Lower leg skin (tissue), 4 donors: ENCODE measurements around the gene STARD7. TPM values are rescaled to one million over a fixed set of nuclear protein-coding genes. Genes with fewer than 3 reads are reported as not detected.
"Not testable (repeated sequence)": the region's sequence is repeated elsewhere in the genome, so short reads cannot be mapped to it uniquely, and the experiment has no call there.

Experiments
- DNase-seq, 2 donors: peaks; one replicate each; pipeline ENCODE4 v3.0.0-alpha.2; 2019; ENCODE audit warnings: low spot score in 2 of 2
- H3K4me3 ChIP-seq: fragments of 200-600 bp; sonication (generic); 2 replicates; pipeline ENCODE4 v1.5.1; 2017; ENCODE audit warnings: mild to moderate bottlenecking, low read depth; ENCODE audit not compliant: poor library complexity, severe bottlenecking
- POLR2A ChIP-seq, 2 donors: fragments of 450-650 bp; IDR thresholded peaks; one replicate each; pipeline ENCODE4 v1.6.1; 2016 to 2017; ENCODE audit warnings: antibody characterized with exemption in 2 of 2, mild to moderate bottlenecking in 1 of 2, moderate library complexity in 1 of 2
- WGBS, 2 donors: methylation state at CpG; one replicate each; pipeline ENCODE4 v1.1.5; 2018; 5-methylcytosine and 5-hydroxymethylcytosine counted together
- intact Hi-C: fragments of 100-400 bp; cut with DNase I; formaldehyde crosslinking; loops from one replicate; pipeline ENCODE4 v1.15.0; 2023; ENCODE audit warnings: low total_unique reads
- total RNA-seq, 4 donors: library from RNA; depleted of rRNA; stranded (reverse); fragments of >200 nt; gene quantifications; one replicate each; pipeline ENCODE4 v1.1.0, GENCODE V29; 2016
- TF ChIP-seq, protein P1 (sequence below), 3 donors: fragments of 450-650 bp; IDR thresholded peaks; one replicate each; pipeline ENCODE4 v1.5.1; 2016; ENCODE audit warnings: antibody characterized with exemption in 3 of 3, mild to moderate bottlenecking in 3 of 3, moderate library complexity in 2 of 3

Gene STARD7
- total RNA-seq, 4 donors from 2014 or later, result 52.5 to 101 (median 77.2) TPM

DNA sequence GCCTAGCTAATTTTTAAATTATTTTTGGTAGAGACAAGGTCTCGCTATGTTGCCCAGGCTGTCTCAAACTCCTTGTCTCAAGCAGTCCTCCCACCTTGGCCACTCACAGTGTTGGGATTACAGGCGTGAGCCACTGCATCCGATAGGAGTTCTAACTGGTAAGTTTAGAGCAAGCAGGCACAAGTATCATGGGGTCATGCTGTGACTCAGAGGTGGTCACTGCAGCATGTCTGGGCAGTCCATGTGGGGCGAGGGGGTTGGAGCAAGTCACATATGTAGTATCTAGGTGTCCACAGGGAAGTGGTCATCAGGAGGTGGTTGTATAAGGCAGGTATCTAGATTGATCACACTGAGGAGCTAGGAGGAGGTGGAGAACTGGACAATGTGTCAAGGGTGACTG, 22.7 kb upstream of the STARD7 start:
- intact Hi-C loops, result no loop called here
- no peak for DNase-seq
- H3K4me3 ChIP-seq, result no peak overlapping the region
- WGBS, 2 donors, result 96 to 100% methylated on average over 4 of the region's 4 CpGs
- no peak for TF ChIP-seq POLR2A (IDR thresholded peaks at IDR 0.05)
- TF ChIP-seq, protein P1, sequence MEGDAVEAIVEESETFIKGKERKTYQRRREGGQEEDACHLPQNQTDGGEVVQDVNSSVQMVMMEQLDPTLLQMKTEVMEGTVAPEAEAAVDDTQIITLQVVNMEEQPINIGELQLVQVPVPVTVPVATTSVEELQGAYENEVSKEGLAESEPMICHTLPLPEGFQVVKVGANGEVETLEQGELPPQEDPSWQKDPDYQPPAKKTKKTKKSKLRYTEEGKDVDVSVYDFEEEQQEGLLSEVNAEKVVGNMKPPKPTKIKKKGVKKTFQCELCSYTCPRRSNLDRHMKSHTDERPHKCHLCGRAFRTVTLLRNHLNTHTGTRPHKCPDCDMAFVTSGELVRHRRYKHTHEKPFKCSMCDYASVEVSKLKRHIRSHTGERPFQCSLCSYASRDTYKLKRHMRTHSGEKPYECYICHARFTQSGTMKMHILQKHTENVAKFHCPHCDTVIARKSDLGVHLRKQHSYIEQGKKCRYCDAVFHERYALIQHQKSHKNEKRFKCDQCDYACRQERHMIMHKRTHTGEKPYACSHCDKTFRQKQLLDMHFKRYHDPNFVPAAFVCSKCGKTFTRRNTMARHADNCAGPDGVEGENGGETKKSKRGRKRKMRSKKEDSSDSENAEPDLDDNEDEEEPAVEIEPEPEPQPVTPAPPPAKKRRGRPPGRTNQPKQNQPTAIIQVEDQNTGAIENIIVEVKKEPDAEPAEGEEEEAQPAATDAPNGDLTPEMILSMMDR (IDR thresholded peaks at IDR 0.05), result no peak

DNA sequence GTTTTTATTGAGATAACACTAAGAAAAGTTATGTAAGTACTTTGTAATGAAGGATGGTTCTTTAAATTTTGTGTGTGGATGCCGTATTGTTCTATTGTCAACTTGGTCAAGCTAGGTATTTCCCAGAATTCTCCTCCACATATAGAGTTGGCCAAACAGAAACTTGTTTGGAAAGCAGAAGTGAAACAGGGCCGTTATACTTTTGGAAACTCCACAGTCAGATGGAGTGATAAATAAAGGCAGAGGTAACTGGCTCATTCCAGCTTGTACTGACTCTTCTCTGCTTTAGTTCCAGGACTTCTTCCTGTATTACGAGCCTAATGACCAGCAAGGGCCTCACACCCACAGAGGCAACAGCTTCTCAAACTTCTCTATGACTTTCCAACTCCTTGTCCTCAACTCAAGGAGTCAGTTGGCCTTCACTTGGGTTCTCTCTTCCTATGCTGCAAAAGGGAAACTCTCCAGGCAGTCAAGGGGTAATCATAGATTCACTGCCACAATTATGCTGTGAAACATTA, 16.4 kb upstream of the STARD7 start:
- 59 to 64% methylated on average over 3 of the region's 3 CpGs for WGBS, 2 donors
- intact Hi-C loops, result no loop called here
- no peak overlapping the region for H3K4me3 ChIP-seq
- TF ChIP-seq POLR2A (IDR thresholded peaks at IDR 0.05), result no peak
- TF ChIP-seq, protein P1 (IDR thresholded peaks at IDR 0.05), result no peak
- DNase-seq, result no peak

DNA sequence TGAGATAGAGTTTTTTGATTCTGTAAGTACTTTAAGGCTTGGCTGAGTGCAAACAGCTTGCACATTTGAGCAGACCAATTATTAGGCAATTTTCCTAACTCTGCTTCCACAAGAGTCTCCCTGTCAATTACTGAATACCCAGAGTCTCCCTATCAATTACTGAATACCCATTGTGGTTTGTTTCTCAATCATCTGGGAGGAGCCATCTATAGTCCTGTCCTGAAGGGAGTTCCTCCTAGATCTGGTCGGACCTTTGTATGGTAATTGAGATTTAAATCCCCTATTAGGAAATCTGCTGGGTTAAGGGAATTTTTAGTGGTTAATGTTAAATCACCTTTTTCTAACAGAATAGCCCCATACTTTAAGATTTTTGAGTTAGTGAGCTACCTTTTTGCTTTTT, 12.5 kb upstream of the STARD7 start:
- intact Hi-C loops, H3K4me3 ChIP-seq, DNase-seq: not testable (repeated sequence)
- WGBS, 2 donors, result 62 to 85% methylated on average over 1 of the region's 1 CpG

DNA sequence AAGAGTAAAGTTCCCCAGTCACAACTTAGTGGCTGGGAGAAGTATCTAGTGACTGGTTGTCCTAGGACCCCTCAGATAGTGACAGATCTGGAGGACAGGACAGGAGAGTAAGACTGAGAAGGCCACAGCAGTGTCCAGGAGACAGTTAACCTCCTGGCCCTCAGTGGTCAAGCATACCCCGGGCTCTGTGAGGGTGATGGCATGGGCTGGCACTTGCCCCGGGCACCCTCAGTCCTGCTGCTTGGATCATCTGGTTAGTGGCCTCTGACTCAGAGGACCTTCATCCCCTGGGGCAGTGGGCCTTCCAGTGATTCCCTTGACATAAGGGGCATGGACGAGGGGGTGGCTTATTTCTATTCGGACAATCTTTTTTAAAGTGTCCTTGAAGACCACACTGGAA, 11.3 kb upstream of the STARD7 start:
- DNase-seq, H3K4me3 ChIP-seq, intact Hi-C loops: not testable (repeated sequence)
- whole genome bisulfite sequencing, 2 donors, result 80 to 90% methylated on average over 4 of the region's 4 CpGs

DNA sequence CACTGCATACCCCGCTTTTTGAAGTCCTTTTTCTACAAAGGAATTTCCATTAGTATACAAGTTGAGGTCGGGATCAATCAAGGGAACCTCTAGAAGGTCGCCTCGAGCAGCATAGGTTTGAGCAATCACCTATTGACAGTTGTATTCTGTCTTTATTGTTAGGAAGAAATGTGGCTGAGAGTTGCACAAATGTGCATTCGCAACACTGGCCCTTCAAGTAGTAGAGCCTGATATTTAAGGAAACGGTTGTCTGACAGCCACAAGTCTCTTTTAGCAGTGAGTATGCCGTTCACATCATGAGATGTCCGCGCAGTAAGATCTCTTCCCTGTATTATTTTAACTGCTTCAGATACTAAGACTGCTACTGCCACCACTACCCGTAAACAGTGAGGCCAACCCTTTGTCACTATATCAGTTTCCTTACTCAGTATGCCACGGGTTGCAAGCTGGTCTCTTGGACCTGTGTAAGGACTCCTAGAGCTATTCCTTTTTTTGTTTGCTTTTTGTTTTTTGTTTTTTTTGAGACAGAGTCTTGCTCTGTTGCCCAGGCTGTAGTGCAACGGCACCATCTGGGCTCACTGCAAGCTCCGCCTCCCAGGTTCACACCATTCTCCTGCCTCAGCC, 10.0 kb upstream of the STARD7 start:
- intact Hi-C loops, result no loop called here
- 87 to 94% methylated on average over 13 of the region's 13 CpGs for WGBS, 2 donors
- no peak for DNase-seq
- no peak overlapping the region for H3K4me3 ChIP-seq
- no peak for TF ChIP-seq POLR2A (IDR thresholded peaks at IDR 0.05)
- TF ChIP-seq, protein P1 (IDR thresholded peaks at IDR 0.05), result no peak

DNA sequence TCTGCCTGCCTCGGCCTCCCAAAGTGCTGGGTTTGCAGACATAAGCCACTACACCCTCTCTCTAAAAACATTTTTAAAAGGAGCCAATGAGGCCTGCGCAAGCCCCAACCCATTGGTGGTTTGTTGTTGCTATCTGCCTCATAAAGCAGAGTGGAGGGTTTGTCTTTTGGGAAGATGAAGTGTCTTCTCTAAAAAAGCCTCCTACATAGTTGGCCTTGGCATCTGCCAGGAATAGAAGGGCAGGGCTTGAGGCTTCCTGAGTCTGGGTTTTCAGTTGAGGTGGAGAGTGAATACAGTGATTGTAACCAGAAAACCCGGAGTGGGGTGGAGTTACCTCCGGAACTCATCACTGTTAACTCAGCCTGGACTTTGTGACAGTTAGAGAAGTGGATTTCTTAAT, 5.9 kb upstream of the STARD7 start:
- intact Hi-C loops, result no loop called here
- no peak for TF ChIP-seq POLR2A (IDR thresholded peaks at IDR 0.05)
- TF ChIP-seq, protein P1 (IDR thresholded peaks at IDR 0.05), result no peak
- H3K4me3 ChIP-seq, result no peak overlapping the region
- no peak for DNase-seq
- 82 to 87% methylated on average over 4 of the region's 4 CpGs for WGBS, 2 donors

DNA sequence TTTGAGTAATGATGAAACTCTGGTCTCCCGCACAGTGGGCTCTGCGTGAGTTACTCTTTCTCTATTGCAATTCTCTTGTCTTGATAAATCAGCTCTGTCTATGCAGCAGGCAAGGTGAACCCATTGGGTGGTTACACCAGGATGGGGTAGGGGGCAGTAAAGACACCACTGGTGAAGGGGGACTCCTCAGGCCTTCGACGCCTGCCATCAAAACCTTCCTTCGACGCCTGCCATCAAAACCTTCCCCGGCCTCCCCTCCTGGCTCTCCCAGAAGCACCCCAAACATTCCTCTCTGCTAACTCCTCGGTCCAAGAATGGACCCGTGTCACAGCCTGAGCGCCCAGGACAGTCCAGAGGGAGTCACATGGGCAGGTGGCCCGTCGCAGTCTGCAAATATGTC, 4.8 kb upstream of the STARD7 start:
- TF ChIP-seq, protein P1 (IDR thresholded peaks at IDR 0.05), result no peak
- TF ChIP-seq POLR2A (IDR thresholded peaks at IDR 0.05), result no peak
- H3K4me3 ChIP-seq, result no peak overlapping the region
- WGBS, 2 donors, result 93 to 94% methylated on average over 12 of the region's 12 CpGs
- no peak for DNase-seq
- intact Hi-C loops, result no loop called here
